Esophagus muscularis mucosa (tissue), 4 donors: ENCODE data around the gene TRIM56.

ENCODE experiments used
- EP300 ChIP-seq: sonication (generic); formaldehyde crosslinking; IDR thresholded peaks from one replicate; pipeline ENCODE4 v1.6.1; 2017; ENCODE audit warnings: antibody characterized with exemption
- POLR2A ChIP-seq: fragments of 450-650 bp; IDR thresholded peaks from one replicate; pipeline ENCODE4 v1.6.1; 2017; ENCODE audit warnings: antibody characterized with exemption, moderate library complexity, mild to moderate bottlenecking, low read depth
- POLR2AphosphoS5 ChIP-seq, 2 donors: sonication (generic); formaldehyde crosslinking; IDR thresholded peaks; one replicate each; pipeline ENCODE4 v1.6.1; 2017; ENCODE audit warnings: antibody characterized with exemption in 2 of 2
- TF ChIP-seq, protein P1 (sequence below), 3 experiments: fragments of 200-600 bp in 2 of 3; fragments of 450-650 bp in 1 of 3; sonication (generic) in 2 of 3; IDR thresholded peaks; one replicate each; pipeline ENCODE4 v1.5.1; 2017 to 2019; ENCODE audit warnings: antibody characterized with exemption in 3 of 3, mild to moderate bottlenecking in 2 of 3, moderate library complexity in 1 of 3

- TF ChIP-seq, protein P1, sequence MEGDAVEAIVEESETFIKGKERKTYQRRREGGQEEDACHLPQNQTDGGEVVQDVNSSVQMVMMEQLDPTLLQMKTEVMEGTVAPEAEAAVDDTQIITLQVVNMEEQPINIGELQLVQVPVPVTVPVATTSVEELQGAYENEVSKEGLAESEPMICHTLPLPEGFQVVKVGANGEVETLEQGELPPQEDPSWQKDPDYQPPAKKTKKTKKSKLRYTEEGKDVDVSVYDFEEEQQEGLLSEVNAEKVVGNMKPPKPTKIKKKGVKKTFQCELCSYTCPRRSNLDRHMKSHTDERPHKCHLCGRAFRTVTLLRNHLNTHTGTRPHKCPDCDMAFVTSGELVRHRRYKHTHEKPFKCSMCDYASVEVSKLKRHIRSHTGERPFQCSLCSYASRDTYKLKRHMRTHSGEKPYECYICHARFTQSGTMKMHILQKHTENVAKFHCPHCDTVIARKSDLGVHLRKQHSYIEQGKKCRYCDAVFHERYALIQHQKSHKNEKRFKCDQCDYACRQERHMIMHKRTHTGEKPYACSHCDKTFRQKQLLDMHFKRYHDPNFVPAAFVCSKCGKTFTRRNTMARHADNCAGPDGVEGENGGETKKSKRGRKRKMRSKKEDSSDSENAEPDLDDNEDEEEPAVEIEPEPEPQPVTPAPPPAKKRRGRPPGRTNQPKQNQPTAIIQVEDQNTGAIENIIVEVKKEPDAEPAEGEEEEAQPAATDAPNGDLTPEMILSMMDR (IDR thresholded peaks at IDR 0.05), result no peak
- TF ChIP-seq POLR2A, result no peak
- no peak for TF ChIP-seq POLR2AphosphoS5 (IDR thresholded peaks at IDR 0.05)
- no peak for TF ChIP-seq EP300
Measured at GRCh38 chr7:101102026-101102425, 16.7 kb downstream of the TRIM56 start.
